Activated CD4-positive, CD25-positive, alpha-beta regulatory T cell treated with anti-CD3 and anti-CD28 coated beads, Interleukin-2, amount 50 U/mL, for 72 hours (primary cell): Measurements from ENCODE around the gene AQP5.
"Not testable (repeated sequence)": the region's sequence is repeated elsewhere in the genome, so short reads cannot be mapped to it uniquely, and the experiment has no call there.

Source experiments
- DNase-seq: peaks from one replicate; pipeline ENCODE4 v3.0.0; 2021

AQP5 gene

DNA sequence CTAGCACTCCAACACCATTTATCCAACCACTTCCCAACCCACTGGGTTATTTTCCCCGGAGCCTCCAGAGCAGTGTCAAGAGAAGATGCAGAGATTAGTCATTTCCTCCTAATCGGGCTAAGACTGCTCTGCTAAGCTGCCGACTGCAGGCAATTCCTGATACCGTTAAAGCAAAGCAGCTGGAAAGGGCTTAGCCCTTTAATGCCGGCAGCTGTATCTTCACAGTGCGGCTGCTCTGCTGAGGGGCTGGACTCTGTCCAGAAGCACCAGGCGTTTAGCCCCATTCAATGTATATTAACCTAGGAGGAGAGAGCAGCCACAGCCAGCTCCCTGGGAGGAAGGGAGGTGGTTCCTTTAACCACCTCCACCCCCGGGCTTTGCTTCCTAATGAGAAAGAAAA lies 22.2 kb downstream of the AQP5 start:
- no peak for DNase-seq

DNA sequence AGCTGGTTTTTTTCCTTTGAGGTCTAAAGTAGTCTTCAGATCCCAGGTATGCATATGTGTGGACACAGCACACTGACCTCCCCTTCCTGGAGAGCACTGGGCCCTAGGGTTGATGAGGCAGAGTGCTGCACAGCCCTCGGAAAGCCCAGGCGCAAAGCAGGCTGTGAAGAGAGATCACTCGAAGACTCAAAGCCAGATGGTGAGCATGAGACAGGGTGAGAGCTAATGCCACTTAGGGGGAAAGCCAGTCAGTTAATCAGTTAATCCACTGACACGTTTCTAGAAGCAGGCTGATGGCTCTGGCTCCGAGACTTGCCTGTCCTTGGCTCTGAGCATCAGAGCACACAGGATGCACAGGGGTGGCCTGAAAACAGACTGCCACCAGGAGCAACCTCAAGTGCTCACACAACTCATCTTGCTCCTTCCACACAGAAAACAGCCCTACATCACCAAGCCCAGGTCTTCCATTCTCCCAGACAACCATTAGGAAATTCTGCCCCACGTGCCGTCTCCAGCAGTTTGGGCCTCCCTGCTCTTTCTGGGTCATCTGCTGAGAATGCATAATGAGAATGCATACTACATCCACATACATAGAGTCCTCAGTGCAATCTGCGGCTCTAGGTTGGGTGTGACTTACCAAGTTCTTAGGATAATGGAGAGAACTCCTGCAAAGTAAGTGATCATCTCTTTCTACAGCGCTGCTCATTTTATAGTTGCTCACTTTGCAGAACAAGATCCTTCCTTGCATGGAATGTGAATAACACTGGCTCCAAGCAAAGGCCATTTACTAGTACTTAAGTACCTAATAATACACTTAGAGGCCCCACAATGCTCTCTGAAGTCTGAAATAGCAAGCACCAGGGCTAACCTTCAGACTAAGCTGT lies 23.0 kb downstream of the AQP5 start:
- DNase-seq = no peak

DNA sequence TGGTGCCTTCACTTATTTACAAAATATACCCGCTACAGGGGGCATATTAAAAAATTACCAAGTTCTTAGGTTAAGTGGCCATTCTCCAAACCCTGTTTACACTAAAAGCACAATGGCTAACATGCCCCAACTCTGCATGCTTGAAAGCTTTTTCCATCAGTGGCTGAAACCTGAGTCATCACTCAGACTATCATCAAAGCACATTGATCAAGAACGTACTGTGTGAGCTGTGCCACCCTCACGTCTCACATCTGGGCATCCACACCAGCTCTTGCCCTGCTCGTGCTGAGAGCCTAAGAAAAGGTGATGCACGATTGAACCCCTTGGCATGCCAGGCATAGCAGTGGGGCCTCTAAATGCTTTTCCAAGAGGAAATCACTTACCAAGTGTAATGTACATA lies 24.3 kb downstream of the AQP5 start:
- DNase-seq = no peak

DNA sequence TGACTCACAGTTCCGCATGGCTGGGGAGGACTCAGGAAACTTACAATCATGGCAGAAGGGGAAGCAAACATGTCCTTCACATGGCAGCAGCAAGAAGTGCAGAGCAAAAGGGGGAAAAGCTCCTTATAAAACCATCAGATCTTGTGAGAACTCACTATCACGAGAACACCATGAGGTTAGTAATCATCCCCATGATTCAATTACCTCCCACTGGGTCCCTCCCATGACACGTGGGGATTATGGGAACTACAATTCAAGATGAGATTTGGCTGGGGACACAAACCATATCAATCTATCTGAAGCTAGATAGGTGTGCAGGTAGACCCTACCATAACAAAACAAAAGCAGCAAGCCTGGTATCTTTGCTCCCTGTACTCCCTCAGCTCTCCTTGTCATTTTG lies 24.8 kb downstream of the AQP5 start:
- DNase-seq = not testable (repeated sequence)

DNA sequence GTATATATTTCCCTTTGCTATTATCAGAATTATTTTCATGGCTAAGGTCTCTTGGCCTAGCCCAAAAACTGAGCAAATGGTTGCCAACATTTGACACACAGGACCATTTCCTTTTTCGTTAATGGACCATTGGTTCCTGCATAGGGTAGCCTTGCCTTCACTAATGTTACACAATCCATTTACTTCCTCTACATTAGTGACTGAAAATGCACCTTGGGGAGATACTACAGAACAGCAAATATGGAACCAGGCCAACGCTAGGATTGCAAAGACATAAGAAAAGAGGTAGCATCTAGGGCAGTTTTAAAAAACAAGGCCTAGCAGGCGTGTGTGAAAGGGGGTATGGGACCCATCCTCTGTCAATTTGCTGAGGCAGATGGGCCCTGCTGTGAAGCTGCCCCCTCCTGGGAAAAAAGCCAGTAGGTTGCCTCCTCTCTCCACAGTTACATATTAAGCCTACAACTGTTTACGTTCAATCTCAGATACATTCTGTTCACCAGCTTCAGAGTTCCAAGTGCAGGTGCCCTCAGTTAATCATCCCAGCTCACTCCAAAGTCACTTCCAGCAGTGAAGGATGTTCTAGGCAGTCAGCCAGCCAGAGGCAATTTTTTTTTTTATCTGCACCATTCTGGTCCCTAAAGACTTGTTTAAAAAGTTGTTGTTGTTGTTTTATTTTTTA lies 26.1 kb downstream of the AQP5 start:
- no peak for DNase-seq

DNA sequence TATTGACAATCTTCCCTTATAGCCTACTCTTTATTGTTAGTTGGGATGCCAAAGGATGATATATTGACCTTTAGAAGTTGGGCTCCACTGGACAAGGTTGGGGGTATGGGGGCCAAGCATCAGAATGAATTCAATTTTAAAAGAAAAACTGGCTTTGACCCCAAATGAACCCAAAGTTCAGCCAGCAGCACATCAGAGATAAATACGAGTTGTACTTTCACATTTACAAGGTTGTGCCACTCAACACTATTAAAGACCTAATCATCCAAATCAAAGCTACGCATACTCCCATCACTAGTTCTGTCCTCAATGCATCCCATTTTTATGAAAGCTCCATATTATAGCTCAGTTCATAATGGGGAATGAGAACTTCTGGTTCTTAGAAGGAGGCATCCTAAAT lies 27.7 kb downstream of the AQP5 start:
- DNase-seq = not testable (repeated sequence)

DNA sequence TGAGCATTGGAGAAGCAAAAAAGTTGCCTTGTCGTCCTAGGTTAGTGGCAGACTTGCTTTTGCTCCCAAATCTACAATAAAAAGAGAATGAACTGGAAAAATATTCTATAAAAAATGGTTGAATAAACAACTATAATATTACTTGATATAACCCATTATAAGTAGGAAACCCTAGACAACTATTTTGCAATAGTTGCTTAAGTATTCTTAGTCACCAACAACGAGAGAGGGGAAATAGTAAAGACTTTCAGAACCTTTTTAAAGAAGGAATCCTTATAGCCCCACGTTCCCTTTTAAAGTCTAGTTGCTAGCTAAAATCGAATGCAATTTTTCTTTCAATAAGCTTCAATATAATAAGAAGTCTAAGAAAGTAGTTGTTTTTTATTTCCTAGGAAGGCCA lies 28.6 kb downstream of the AQP5 start:
- DNase-seq = no peak

DNA sequence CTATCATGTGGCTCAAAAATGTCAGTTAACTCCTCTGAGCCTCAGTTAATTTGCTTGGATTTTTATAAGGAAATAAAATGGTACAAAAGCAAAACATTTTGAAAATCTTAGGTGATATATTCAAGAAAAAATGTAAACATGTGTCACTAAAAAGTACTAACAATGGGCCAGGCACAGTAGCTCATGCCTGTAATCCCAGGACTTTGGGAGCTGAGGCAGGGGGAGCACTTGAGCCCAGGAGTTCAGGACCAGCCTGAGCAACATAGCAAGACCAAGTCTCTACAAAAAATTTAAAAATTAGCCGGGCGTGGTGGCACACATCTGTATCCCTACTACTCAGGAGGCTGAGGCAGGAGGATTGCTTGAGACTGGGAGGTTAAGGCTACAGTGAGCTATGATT lies 36.8 kb downstream of the AQP5 start:
- DNase-seq = no peak

DNA sequence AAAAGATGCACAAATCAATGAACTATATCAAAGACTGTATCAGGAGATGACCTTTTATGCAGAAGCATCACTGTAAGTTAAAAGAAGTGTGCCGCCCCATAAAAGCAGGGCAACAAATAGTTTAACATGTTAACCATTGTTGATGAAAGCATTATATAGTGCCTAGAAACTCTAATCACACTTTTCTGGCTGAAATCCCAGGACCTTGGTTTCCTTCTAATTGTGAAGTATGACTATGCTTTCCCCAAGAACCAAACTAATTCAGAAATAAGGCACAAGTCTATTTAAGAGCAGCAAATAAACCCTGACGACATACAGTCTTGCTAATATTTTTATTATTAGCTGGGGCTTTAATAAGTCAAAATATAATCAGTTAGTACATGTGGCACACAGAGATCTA lies 41.9 kb downstream of the AQP5 start:
- no peak for DNase-seq

DNA sequence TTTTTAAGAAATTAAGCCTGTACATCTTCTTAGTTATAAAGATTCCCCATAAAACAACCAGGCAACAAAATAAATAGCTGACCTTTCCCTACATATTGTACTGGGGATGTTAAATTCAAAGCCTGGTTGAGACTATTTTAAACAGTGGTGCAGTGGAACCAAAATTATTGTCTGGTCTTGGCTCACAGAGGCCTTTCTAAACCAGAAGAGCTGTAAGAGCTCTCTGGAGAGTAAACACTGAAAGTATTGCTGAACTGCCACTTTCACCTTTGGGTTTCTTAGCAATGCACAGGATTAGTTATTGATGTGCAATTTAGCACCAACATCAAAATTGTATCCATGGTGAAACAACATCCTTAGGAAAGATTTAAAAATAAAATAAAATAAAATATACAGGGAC lies 43.0 kb downstream of the AQP5 start:
- DNase-seq = no peak

DNA sequence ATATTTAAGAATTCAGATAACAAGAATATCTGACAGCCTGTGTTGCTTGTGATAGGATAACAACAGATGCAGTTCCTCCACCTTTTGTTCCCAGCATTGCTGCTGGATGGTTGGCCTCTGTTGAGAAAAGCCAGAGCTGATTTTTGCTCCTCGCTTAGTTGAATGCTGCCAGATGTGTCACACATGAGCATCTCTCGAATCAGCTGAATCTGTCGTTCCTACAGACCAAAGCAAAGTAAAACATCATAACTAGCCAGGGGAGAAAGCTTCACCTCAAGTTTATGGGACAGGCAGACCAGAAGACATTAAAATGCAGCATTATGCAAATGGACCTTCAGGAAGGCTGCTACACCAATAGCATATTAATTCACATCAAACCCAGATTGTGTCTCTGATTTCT lies 43.5 kb downstream of the AQP5 start:
- DNase-seq = no peak

DNA sequence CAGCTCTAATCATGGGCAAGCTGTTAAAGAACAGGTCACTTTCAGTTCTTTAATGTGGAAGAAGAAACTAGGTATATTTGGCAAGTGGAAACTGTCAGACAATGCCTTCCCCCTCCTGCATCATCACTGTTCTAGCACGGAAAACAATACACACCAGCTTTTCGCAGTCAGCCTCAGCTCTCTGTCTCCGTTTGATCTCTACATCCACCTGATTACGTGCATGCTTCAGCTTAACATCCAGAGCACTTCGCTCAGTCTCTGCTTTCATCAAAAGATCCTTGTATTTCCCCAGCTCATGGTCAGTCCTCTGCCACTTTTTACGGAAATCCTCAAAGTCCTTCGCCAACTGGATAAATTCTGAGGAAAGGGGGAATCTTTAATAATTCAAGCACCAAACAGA lies 44.6 kb downstream of the AQP5 start:
- DNase-seq = no peak

DNA sequence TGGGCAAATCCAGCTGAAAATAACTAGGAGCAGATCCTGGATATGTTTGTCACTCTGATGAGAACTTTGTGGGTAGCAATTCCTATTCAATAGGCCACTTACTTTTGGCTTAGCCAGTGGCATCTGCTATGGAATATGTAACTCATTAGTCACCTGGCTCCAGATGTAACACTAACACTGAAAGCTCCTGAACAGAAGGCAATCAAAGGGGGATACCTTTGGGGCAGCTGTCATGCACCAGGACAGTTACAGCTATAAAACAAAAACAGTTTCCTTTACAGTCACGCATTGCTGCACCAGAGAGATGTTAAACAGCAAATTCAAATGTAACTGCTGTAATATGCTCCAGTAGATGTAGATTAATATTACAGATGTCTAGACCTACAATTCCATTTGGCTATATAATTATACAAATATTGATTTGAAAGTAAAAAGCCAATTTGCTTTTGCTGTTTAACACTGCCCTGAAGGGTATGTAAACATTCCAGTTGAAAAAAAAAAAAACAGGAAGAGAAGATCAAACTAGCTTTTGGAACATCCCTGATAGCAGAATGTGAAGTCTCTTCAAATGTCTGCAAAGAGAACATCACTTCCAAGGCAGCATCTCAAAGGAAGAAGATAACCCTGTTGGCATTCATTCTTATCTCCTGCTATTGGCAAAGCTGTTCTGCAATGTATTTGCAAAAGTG lies 45.2 kb downstream of the AQP5 start:
- no peak for DNase-seq

DNA sequence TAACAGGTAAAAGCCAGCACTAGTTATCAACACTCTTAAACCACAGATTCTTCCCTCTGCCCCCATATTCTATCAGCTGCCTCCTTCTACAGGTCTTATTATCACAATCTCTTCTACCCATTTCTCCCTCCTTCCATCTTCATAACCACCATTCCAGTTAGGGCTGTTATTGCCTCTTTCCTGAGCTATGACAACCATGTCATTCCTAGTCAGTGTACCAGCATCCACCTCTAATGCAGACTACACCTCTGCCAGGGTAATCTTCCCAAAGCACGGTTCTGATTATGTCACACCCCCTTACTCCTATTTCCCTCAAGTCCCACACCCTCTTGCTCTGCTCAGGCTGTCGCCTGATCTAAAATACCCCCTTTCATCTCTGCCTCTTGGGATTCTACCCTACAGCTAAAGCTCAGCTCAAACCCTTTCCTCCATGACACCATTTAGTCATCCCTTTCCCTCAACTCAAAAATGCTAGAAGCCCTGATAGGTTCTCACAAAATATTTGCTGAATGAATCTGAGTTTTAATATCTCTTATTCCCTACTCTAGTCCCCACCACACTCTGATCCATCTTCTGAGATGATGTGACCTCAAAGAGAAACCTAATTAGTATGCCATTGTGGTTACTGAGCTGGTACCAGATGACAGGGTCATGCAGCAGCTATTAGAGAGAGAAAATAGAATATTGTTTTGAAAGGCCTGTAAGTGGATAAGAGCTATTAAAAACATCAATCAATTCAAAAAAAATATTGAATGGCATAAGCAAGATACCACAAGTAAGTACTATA lies 51.9 kb downstream of the AQP5 start:
- no peak for DNase-seq

DNA sequence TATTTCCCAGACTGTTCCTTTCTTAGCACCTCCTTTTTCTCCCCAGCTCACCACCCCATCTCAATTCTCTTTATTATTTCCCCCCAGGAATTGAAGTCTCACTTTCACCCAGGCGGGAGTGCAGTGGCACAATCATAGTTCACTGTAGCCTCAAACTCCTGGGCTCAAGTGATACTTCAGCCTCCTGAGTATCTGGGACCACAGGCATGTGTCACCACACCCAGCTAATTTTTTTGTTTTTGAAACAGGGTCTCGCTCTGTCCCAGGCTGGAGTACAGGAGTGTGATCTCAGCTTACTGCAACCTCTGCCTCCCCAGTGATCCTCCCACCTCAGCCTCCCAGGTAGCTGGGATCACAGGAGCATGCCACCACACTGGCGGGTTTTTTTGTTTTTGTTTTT lies 52.7 kb downstream of the AQP5 start:
- DNase-seq = no peak
